Measurements from ENCODE around the gene SLC17A3. TPM values are rescaled to one million over a fixed set of nuclear protein-coding genes. Genes with fewer than 3 reads are reported as not detected.
A peak's percentile ranks its signal among the peaks of the same experiment; 100 is the strongest.

SLC17A3 gene
- total and polyA plus RNA-seq, 2 donors from 2014 or later, result 14.0 to 149 TPM

- H3K4me3 ChIP-seq (ENCODE audit: low read length in 3 of 3), result no peak overlapping the region
- DNase-seq (no peak), FAIRE-seq (no peak)
- intact Hi-C loops (cut with DNase I), result no loop called here
- no peak overlapping the region for H3K9ac ChIP-seq (ENCODE audit: low read length in 3 of 3)
- H3K36me3 ChIP-seq (ENCODE audit: control insufficient read depth in 2 of 3, insufficient read depth in 3 of 3, low read length in 3 of 3), result no peaks in the 10 kb centered on the region
- peaks cover 2 to 11% (median 5%) of the 10 kb centered on the region in 3 donors for H3K4me1 ChIP-seq (ENCODE audit: control insufficient read depth in 2 of 3, insufficient read depth in 2 of 3, low read depth in 1 of 3, low read length in 3 of 3)
- no peak for TF ChIP-seq CTCF (IDR thresholded peaks at IDR 0.05; ENCODE audit: borderline replicate concordance, extremely low read depth, insufficient read depth)
- no peaks in the 10 kb centered on the region for H3K27me3 ChIP-seq (ENCODE audit: control insufficient read depth, insufficient read depth, low read length)
- no peak overlapping the region for H3K27ac ChIP-seq (ENCODE audit: low read depth in 2 of 2, low read length in 2 of 2)
- H3K9me3 ChIP-seq (ENCODE audit: control insufficient read depth in 2 of 3, insufficient read depth in 1 of 3, low read length in 3 of 3), result no peaks in the 10 kb centered on the region
Measured at GRCh38 chr6:25903467-25904099, 29.5 kb upstream of the SLC17A3 start.

- H3K4me3 ChIP-seq (ENCODE audit: low read length in 3 of 3), result no peak overlapping the region
- H3K9ac ChIP-seq (ENCODE audit: low read length in 3 of 3), result no peak overlapping the region
- no peaks in the 10 kb centered on the region for H3K9me3 ChIP-seq (ENCODE audit: control insufficient read depth in 2 of 3, insufficient read depth in 1 of 3, low read length in 3 of 3)
- intact Hi-C loops (cut with DNase I), result no loop called here
- DNase-seq (no peak), FAIRE-seq (peak; percentile 17)
- no peak for TF ChIP-seq CTCF (IDR thresholded peaks at IDR 0.05; ENCODE audit: borderline replicate concordance, extremely low read depth, insufficient read depth)
- no peak overlapping the region for H3K27ac ChIP-seq (ENCODE audit: low read depth in 2 of 2, low read length in 2 of 2)
- H3K36me3 ChIP-seq (ENCODE audit: control insufficient read depth in 2 of 3, insufficient read depth in 3 of 3, low read length in 3 of 3), result no peaks in the 10 kb centered on the region
- H3K27me3 ChIP-seq (ENCODE audit: control insufficient read depth, insufficient read depth, low read length), result no peaks in the 10 kb centered on the region
- peaks cover 2 to 11% (median 5%) of the 10 kb centered on the region in 3 donors for H3K4me1 ChIP-seq (ENCODE audit: control insufficient read depth in 2 of 3, insufficient read depth in 2 of 3, low read depth in 1 of 3, low read length in 3 of 3)
Measured at GRCh38 chr6:25902071-25902470, 28.0 kb upstream of the SLC17A3 start.

GRCh38 chr6:25900843-25901242 lies 26.8 kb upstream of the SLC17A3 start:
- TF ChIP-seq CTCF (IDR thresholded peaks at IDR 0.05; ENCODE audit: borderline replicate concordance, extremely low read depth, insufficient read depth), result no peak
- no peaks in the 10 kb centered on the region for H3K27me3 ChIP-seq (ENCODE audit: control insufficient read depth, insufficient read depth, low read length)
- DNase-seq (no peak), FAIRE-seq (no peak)
- H3K27ac ChIP-seq (ENCODE audit: low read depth in 2 of 2, low read length in 2 of 2), result no peak overlapping the region
- H3K4me1 ChIP-seq (ENCODE audit: control insufficient read depth in 2 of 3, insufficient read depth in 2 of 3, low read depth in 1 of 3, low read length in 3 of 3), result peaks cover 2 to 11% (median 5%) of the 10 kb centered on the region in 3 donors
- H3K9me3 ChIP-seq (ENCODE audit: control insufficient read depth in 2 of 3, insufficient read depth in 1 of 3, low read length in 3 of 3), result no peaks in the 10 kb centered on the region
- intact Hi-C loops (cut with DNase I), result no loop called here
- no peak overlapping the region for H3K9ac ChIP-seq (ENCODE audit: low read length in 3 of 3)
- no peak overlapping the region for H3K4me3 ChIP-seq (ENCODE audit: low read length in 3 of 3)
- H3K36me3 ChIP-seq (ENCODE audit: control insufficient read depth in 2 of 3, insufficient read depth in 3 of 3, low read length in 3 of 3), result no peaks in the 10 kb centered on the region

All from kidney (tissue), 14 donors.